OCI-LY7 (cell line): ENCODE results near the gene MCL1.

ENCODE experiments used
- EZH2phosphoT487 ChIP-seq: fragments of 200-600 bp; sonication (generic); IDR thresholded peaks from 2 replicates; pipeline ENCODE4 v1.6.1; 2018; ENCODE audit warnings: low read depth, borderline replicate concordance, mild to moderate bottlenecking, mixed run types, antibody characterized with exemption, low read length, moderate library complexity, mixed read lengths
- TF ChIP-seq, protein P1 (sequence below): fragments of 200-600 bp; sonication (generic); conservative IDR thresholded peaks from 2 replicates; pipeline ENCODE4 v1.5.1; 2014; ENCODE audit warnings: mild to moderate bottlenecking, antibody characterized with exemption, low read length, moderate library complexity, mixed read lengths

DNA sequence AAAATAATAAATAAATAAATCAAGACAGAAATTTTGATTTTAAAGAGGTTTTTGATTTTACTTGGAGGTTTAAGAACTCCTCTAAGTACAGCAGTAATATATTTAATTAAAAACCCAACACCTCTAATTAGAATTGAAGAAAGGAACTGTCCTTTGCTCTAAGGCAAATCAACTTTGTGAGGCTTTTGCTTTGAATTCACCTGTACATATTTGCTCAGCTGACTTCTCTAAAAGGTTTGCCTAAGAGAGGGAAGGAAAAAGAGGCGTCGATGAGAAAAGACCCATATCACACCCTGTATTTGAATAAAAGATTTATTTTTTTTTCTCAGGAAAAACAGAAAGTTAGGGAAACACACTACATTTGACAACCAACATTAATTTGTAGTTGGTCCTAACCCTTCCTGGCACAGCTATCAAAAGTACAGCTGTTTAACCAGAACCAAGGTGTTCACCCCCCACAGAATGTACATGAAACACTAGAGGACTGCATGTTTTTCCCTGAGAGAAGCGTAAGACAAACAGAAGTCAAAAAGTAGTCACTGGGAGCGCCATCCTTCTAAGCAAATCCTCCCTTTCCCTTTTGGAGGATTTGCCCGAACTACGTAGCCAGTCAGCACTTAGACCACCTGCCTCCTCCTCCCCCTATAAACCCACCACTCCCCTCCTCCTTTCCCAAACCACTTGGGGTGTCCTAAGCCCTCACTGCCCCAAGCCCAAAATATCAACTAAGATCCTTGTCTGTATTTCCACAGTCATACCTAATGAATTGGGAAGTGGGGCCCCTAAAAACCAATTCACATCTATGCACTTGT, 4.9 kb downstream of the MCL1 start:
- TF ChIP-seq, protein P1, sequence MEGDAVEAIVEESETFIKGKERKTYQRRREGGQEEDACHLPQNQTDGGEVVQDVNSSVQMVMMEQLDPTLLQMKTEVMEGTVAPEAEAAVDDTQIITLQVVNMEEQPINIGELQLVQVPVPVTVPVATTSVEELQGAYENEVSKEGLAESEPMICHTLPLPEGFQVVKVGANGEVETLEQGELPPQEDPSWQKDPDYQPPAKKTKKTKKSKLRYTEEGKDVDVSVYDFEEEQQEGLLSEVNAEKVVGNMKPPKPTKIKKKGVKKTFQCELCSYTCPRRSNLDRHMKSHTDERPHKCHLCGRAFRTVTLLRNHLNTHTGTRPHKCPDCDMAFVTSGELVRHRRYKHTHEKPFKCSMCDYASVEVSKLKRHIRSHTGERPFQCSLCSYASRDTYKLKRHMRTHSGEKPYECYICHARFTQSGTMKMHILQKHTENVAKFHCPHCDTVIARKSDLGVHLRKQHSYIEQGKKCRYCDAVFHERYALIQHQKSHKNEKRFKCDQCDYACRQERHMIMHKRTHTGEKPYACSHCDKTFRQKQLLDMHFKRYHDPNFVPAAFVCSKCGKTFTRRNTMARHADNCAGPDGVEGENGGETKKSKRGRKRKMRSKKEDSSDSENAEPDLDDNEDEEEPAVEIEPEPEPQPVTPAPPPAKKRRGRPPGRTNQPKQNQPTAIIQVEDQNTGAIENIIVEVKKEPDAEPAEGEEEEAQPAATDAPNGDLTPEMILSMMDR: no peak
- no peak for TF ChIP-seq EZH2phosphoT487
